Panc1 (cell line): Measurements from ENCODE around the gene LRRC42.

Source experiments
- CTCF ChIP-seq: fragments of 450-650 bp; IDR thresholded peaks from 2 replicates; pipeline ENCODE4 v1.5.1; 2017; ENCODE audit warnings: mild to moderate bottlenecking
- POLR2AphosphoS5 ChIP-seq: IDR thresholded peaks from 2 replicates; pipeline ENCODE4 v1.6.1; 2012; ENCODE audit warnings: mild to moderate bottlenecking, low read depth, low read length, moderate library complexity
- REST ChIP-seq, 2 experiments: IDR thresholded peaks; 2 replicates each; pipeline ENCODE4 v1.6.1; 2011 to 2012; ENCODE audit warnings: low read depth in 2 of 2, control low read depth in 1 of 2, low read length in 1 of 2, mild to moderate bottlenecking in 1 of 2, moderate library complexity in 1 of 2; ENCODE audit not compliant: insufficient read depth in 1 of 2
- SIN3A ChIP-seq: IDR thresholded peaks from 2 replicates; pipeline ENCODE4 v1.6.1; 2012; ENCODE audit warnings: low read depth, mild to moderate bottlenecking, low read length, moderate library complexity, borderline replicate concordance; ENCODE audit not compliant: insufficient read depth
- TCF7L2 ChIP-seq: IDR thresholded peaks from 2 replicates; pipeline ENCODE4 v1.6.1; 2011; ENCODE audit warnings: mild to moderate bottlenecking, low read depth, low read length, inconsistent platforms

- TF ChIP-seq CTCF, result peak; percentile 67
- TF ChIP-seq POLR2AphosphoS5, result no peak
- TF ChIP-seq TCF7L2, result no peak
- TF ChIP-seq SIN3A, result no peak
- no peak for TF ChIP-seq REST (IDR thresholded peaks at IDR 0.05; ENCODE audit: insufficient read depth in 1 of 2, low read depth in 2 of 2, low read length in 1 of 2)
Measured at GRCh38 chr1:53959664-53960250, 13.6 kb downstream of the LRRC42 start.
